C4-2B (cell line): ENCODE results near the gene AGPAT4.

Experiments
- ZFX ChIP-seq: fragments of 450-650 bp; IDR thresholded peaks from 2 replicates; pipeline ENCODE4 v1.6.1; 2017
- TF ChIP-seq, protein P1 (sequence below): fragments of 450-650 bp; conservative IDR thresholded peaks from 2 replicates; pipeline ENCODE4 v1.5.1; 2017; ENCODE audit warnings: mild to moderate bottlenecking

DNA sequence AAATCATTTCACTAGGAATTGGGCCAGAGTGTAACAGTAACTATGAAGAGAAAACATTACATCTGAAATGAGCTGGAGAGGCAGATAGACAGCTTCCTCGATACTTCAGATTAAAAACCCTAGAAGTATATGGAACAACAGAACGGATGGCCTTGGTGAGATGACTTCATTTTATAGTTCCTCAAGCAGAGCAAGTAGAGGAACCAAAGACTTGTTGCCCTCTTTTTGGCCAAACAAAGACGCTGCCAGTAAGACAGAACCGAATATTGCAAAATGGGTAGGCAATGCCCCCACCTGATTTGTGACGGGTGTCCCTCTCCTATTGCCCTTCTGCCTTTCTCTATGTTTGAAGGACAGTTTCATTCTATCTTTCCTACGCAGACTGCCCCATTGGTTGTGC lies 53.5 kb downstream of the AGPAT4 start:
- TF ChIP-seq, protein P1, sequence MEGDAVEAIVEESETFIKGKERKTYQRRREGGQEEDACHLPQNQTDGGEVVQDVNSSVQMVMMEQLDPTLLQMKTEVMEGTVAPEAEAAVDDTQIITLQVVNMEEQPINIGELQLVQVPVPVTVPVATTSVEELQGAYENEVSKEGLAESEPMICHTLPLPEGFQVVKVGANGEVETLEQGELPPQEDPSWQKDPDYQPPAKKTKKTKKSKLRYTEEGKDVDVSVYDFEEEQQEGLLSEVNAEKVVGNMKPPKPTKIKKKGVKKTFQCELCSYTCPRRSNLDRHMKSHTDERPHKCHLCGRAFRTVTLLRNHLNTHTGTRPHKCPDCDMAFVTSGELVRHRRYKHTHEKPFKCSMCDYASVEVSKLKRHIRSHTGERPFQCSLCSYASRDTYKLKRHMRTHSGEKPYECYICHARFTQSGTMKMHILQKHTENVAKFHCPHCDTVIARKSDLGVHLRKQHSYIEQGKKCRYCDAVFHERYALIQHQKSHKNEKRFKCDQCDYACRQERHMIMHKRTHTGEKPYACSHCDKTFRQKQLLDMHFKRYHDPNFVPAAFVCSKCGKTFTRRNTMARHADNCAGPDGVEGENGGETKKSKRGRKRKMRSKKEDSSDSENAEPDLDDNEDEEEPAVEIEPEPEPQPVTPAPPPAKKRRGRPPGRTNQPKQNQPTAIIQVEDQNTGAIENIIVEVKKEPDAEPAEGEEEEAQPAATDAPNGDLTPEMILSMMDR = no peak
- TF ChIP-seq ZFX = no peak
